GM12892 (cell line): ENCODE measurements around the gene ZNF410.
A peak's percentile ranks its signal among the peaks of the same experiment; 100 is the strongest.
"Not testable (repeated sequence)": the region's sequence is repeated elsewhere in the genome, so short reads cannot be mapped to it uniquely, and the experiment has no call there.

Source experiments
- DNase-seq: peaks from one replicate; pipeline ENCODE4 v3.0.0; 2011; ENCODE audit not compliant: insufficient read length
- FAIRE-seq: peaks from 2 replicates; lab custom pipeline; 2011; peaks lifted over from hg19 to GRCh38; lab: Jason Lieb, UNC
- POLR2A ChIP-seq: IDR thresholded peaks from 2 replicates; pipeline ENCODE4 v1.6.1; 2011; ENCODE audit warnings: low read depth, low read length, control low read depth
- POLR2AphosphoS5 ChIP-seq: IDR thresholded peaks from 2 replicates; pipeline ENCODE4 v1.6.1; 2011; ENCODE audit warnings: low read depth, low read length, control low read depth
- TAF1 ChIP-seq: IDR thresholded peaks from 2 replicates; pipeline ENCODE4 v1.6.1; 2011; ENCODE audit warnings: low read depth, mild to moderate bottlenecking, control low read depth, low read length, borderline replicate concordance

The ZNF410 gene

DNA sequence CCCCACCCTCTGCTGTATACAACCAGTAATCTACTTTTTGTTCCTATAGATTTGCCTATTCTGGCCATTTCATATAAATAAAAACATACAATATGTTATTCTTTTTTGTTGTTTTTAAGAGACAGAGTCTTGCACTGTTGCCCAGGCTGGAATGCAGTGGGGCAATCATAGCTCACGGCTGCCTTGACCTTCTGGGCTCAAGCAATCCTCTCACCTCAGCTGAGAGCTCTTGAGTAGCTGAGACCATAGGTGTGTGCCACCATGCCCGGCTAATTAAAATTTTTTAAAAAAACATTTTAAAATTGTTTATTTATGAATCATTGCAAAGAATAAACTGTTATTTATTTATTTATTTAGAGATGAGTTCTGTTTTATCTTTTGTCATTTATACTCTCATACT is 23.4 kb upstream of the ZNF410 start:
- TF ChIP-seq POLR2AphosphoS5 (no peak), TAF1 (no peak), POLR2A (no peak)
- FAIRE-seq: no peak
- no peak for DNase-seq

DNA sequence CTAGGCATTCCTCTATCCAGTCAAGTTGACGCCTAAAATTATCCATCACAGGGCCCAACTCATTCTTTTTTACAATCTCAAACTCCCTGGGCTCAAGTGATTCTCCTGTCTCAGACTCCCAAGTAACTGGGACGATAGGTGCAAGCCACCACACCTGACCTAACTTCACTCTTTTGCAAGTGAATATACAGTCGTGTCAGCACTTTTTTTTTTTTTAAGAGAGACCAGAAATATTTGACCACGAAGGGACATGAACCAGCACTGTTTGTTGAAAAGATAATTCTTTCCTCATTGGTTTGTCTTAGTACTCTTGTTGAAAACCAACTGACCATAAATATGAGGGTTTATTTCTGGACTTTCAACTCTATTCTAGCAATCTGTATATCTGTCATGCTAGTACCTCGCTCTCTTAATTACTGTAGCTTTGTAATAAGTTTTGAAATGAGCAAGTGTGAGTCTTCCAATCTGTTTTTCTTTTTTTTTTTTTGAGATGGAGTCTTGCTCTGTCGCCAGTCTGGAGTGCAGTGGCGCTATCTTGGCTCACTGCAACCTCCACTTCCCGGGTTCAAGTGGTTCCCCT is 21.0 kb upstream of the ZNF410 start:
- DNase-seq (no peak), FAIRE-seq (peak; percentile 40)
- TF ChIP-seq POLR2A (no peak), POLR2AphosphoS5 (no peak), TAF1 (no peak)

DNA sequence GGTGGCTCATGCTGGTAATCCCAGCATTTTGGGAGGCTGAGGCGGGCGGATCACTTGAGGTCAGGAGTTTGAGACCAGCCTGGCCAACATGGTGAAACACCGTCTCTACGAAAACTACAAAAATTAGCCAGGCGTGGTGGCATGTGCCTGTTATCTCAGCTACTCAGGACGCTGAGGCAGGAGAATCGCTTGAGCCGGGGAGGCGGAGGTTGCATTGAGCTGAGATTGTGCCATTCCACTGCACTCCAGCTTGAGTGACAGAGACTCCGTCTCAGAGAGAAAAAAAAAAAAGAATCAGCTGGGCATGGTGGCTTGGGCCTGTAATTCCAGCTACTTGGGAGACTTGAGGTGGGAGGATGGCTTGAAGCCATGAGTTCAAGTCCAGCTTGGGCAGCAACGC is 16.9 kb upstream of the ZNF410 start:
- DNase-seq, FAIRE-seq: not testable (repeated sequence)

DNA sequence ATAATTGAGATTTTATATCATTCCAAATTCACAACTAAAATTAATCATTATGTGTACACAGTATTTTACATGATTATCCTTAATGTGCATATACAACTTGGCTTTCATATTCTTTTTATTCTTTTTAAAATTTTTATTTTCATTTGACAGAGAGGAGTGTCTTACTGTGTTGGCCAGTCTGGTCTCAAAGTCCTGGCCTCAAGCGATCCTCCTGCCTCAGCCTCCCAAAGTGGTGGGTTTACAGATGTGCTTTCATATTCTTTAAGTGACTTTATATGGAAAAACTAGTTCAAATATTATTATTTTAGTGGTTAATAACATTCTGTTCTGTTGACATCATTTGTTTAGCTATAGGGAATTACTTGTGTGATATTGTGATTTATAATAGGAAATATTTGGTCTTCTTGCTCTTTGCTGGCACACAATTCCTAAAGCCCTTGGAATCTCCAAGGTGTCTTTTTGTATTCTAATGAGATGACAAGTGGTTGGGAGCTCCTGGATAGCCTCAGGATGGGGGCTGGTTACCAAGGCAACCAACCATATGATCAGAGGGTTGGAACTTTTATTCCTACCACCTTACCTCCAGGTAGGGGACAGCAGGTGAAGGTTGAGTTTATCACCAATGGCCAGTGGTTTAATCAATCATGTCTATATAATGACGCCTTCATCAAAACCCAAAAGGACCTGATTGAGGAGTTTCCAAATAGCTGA is 16.0 kb upstream of the ZNF410 start:
- FAIRE-seq (no peak), DNase-seq (no peak)
- TF ChIP-seq POLR2A (no peak), TAF1 (no peak), POLR2AphosphoS5 (no peak)

DNA sequence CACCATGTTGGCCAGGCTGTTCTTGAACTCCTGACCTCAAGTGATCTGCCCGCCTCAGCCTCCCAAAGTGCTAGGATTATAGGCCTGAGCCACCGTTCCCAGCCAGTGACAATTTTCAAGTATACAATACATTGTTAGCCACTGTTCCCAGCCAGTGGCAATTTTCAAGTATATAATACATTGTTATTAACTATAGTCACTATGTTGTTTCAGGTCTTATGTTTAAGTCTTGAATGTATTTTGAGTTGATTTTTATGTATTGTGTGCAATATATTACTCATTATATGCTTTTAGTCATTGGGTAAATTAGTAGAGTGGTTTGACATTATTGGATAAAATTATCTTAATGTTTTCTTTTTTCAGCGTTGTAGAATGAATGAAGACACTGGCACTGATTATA is 13.0 kb upstream of the ZNF410 start:
- DNase-seq (no peak), FAIRE-seq (no peak)

DNA sequence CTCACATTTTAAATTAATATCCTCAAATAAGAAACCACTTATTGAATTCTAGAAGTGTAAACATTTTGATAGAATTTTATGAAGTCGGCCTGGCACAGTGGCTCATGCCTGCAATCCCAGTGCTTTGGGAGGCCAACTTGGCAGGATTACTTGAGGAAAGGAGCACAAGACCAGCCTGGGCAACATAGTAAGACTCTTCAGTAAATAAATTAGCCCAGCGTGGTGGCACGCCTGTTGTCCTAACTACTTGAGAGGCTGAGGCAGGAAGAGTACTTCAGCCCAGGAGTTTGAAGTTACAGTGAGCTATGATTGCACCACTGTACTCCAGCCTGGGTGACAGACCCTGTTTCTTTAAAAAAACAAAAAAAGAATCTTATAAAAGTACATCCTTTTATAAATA is 8.9 kb upstream of the ZNF410 start:
- FAIRE-seq: no peak
- DNase-seq: no peak
- TF ChIP-seq TAF1: no peak
- TF ChIP-seq POLR2A: no peak
- no peak for TF ChIP-seq POLR2AphosphoS5

More for the DNA sequence above, 13.0 kb upstream of the ZNF410 start:
- TF ChIP-seq POLR2AphosphoS5: no peak
- no peak for TF ChIP-seq TAF1
- no peak for TF ChIP-seq POLR2A

DNA sequence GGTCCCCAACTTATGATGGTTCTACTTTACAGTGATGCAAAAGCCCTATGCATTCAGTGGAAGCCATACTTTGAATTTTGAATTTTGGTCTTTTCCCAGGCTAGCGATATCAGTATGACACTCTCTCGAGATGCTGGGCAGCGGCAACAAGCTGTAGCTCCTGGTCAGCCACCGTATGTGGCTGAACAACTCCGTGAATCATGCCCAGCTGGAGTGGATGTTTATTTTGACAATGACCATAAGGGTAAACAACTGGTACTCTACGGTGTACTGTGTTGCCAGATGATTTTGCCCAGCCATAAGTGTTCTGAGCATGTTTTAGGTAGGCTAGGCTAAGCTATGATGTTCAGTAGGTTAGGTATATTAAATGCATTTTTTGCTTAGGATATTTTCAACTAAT is 8.2 kb upstream of the ZNF410 start:
- no peak for DNase-seq
- FAIRE-seq: no peak
- TF ChIP-seq POLR2A (no peak), POLR2AphosphoS5 (no peak), TAF1 (no peak)

DNA sequence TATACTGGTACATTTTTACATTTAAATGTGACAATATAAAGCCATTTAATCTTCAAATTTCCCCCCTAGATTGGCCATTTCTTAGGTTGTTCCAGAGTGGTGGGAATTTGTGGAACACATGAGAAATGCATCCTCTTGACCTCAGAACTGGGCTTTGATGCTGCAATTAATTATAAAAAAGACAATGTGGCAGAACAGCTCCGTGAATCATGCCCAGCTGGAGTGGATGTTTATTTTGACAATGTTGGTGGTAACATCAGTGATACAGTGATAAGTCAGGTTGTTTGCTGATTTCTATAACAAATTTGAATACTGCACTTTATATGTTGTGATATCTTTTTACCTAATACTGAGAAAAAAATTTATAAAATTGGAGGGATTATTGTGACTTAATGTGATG is 7.6 kb upstream of the ZNF410 start:
- FAIRE-seq: no peak
- no peak for DNase-seq
- TF ChIP-seq POLR2A (no peak), TAF1 (no peak), POLR2AphosphoS5 (no peak)

DNA sequence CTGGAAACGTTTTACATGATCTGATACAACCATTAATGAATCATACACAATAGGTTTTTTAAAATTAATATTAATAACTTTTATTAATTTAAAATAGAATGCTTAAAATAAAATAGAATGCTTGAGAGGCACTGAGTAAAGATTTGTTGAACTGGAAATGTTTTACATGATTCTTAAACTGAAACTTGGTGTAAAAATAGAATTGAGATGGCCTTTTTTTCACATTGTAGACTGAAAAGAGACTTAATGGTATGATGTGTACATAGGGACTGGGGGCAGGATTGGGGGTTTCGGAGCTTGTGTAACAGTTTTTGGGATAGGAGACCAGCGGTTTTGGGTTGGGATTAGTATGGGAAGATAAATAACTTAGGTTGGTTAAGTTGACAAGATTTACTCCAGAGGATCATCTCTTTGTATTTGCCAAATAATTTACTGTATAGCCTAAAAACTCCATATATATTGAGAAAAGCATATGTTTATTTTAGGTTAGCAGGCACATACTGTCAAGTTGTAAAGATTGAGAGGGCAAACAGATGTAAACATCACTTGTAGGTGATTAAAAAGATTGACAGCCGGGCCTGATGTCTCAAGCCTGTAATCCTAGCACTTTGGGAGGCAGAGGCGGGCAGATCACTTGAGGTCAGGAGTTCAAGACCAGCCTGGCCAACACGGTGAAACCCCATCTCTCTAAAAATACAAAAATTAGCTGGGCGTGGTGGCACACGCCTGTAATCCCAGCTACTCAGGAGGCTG is 2.0 kb upstream of the ZNF410 start:
- FAIRE-seq (no peak), DNase-seq (no peak)
- no peak for TF ChIP-seq POLR2A
- no peak for TF ChIP-seq TAF1
- TF ChIP-seq POLR2AphosphoS5: no peak

DNA sequence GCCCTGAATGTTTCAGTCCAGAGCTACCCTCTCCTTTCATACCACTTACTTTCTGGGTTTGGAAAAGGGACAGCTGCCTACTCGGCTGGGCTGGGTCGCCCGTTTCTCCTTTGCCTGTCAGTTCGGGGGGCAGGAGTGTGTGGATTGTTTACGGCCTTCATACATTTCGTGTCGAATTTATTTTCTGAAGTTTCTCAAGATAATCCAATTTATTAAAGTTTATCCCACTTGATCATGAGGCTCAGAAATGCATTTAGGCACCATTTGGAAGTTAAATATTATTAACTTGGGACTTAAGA is 608 bp downstream of the ZNF410 start:
- TF ChIP-seq POLR2A (no peak), TAF1 (no peak), POLR2AphosphoS5 (no peak)
- no peak for DNase-seq

DNA sequence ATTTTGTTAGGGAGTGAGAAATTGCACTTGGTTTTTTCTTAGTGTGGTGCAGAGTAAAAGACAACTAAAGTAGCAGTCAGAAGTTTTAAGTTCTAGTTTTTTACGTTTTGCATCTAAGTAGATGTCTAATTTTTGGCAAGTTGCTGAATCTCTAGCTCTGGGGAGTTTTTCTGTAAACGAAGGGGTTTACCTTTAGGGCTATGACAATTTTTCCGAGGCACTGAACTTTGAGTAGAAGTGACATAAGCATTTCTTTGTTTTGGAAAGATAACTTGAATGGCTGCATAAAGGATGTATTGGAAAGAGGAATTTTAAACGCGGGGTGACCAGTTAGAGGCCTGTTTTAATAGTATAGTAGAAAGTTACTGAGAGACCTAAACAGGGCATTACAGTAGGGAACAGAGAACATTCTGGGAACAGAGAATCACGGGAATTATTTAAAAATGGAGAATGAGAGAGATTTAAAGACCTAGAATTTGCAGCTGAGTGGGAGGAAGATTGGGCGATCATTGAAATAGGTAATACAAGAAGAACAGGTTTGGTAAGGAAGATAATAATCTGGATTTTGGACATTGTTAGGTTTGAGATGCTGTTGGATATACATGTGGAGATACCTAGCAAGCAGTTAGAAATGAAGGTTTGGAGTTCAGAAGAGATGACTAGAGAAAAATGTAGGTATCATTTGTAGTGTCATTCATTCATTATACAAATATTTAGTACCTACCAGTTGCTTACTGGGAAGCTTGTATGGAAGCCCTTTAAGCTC is 1.2 kb downstream of the ZNF410 start:
- TF ChIP-seq TAF1: no peak
- no peak for TF ChIP-seq POLR2A
- no peak for TF ChIP-seq POLR2AphosphoS5
- FAIRE-seq (no peak), DNase-seq (no peak)

More for the DNA sequence above, 608 bp downstream of the ZNF410 start:
- peak; percentile 5 for FAIRE-seq
